IPS-NIHi11 (cell line): ENCODE results near the gene AMH.

Experiments
- DNase-seq: peaks from one replicate; pipeline ENCODE4 v3.0.0; 2012; ENCODE audit warnings: mixed read lengths, low spot score

AMH gene

DNA sequence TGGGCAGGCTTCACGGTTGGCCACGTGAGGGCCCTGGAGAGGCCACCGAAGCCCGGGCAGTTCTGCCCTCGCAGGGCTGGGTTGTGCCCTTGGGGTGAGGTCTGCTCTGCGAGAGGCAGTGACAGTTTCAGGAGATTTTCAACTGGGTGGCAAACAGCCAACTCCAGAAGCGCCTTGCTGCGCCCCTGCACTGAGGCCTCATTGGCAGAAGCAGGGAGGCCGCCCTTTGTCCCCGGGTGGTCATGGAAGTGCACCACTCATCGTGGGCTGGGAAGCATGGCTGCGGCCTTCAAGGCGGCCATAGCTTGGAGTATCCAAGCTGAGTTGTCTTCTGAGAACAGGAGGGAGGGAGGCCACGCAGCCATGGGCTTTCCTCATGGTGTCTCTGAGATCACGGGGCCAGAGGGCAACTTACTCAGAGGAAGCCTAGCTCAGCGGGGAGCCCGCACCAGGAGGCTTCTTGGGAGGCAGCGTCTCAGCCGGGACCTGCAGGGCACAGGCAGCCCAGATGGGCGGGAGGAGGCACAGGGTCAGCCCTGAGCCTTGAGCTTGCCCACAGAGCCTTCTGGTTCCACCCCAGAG, 27.8 kb upstream of the AMH start:
- DNase-seq: no peak

DNA sequence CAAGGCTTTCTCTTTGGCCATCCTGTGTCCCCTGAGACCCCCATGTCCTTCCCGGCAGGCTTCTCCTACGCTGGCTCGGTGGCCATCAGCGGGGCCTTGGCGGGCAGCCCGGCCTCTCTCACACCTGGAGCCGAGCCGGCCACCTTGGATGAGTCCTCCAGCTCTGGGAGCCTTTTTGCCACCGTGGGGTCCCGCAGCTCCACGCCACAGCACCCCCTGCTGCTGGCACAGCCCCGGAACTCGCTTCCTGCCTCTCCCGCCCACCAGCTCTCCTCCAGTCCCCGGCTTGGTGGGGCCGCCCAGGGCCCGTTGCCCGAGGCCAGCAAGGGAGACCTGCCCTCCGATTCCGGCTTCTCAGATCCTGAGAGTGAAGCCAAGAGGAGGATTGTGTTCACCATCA, 27.2 kb upstream of the AMH start:
- DNase-seq: no peak

DNA sequence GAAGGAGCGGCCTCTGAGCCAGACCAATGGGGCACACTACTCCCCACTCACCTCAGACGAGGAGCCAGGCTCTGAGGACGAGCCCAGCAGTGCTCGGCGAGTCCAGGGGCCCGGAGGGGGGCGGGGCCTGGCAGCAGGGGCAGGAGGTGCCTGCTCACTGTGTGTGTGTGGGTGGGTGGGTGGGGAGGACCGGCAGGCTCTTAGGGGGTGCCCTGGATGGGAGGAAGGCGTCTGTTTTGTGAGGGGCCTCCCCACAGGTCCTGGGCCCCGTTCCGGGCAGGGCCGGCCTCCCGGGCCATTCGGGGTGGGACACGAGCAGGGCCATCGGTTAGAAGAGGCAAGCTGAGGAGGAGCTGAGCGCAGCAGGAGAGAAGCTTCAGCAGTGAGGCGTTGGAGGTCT, 25.7 kb upstream of the AMH start:
- no peak for DNase-seq

DNA sequence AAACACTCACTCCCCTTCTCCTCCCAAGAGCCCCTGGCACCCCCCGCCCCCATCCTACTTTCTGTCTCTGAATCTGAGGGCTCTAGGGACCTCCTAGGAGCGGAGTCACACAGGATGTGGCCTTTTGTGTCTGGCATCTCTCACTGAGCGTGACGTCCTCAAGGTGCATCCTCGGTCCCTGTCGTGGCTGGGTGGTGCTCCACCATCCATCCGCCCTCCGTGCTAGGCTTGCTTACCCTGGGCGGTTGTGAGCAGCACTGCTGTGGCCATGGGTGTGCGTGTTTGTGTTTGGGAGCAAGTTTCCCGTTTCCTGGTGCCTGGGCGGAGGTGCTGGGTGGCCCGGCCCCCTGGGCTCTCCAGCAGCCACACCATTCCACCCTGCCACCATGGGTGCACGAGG, 25.2 kb upstream of the AMH start:
- DNase-seq: no peak

DNA sequence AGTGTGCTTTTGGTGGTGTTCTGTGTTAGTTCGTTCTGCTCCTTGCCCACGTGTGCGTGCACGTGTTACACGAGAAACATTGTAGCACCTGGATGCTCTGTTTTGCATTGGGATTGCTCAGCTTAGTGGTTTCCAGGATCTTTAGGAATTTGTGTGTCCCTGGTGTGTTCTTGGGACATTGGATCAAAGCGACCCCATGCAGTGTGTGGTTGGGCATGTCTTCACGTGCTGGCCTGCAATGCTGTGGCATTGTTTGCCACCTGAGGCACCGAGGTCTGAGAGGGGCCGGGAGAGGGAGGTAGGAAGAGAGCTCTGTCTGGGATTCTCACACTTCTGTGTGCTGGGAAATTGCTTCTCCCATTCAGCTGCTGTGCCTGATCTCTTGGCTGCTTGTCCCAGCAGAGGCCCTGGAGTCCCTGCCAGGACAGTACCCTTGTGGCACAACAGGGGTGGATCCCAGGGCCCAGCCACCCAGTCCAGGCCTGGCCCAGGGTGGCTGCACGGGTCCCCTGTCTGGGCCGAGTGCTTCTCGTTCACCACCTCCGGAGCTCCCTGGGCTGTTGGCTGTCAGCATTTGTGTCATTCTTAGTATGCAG, 24.3 kb upstream of the AMH start:
- no peak for DNase-seq

DNA sequence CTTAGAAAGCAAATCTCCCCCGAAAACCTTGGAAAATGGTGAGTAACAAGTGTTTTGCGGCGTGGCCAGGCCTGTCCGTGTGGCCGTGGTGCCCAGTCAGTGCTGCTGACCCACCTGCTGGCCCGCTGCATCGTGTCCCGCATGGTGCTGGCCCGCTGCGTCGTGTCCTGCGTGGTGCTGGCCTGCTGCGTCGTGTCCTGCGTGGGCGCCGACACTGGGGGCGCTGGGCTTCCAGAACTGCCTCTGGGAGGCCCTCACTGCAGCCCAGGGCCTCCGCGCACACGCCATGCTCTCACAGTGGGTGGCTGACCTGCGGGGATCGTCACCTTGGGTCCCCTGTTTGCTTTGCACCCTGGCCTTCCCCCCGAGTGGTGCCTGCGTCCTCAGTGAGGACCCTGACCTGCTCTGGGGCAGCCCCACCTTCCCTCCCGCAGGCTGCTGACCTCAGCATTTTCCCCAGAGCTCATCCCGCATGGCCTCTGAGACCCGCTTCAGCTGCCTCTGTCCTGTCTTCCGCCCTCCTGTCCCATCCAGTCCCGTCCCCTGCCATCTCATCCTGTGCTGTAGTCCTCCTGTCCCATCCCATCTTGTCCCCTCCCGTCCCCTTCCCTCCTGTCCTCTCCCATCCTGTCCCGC, 23.6 kb upstream of the AMH start:
- no peak for DNase-seq

DNA sequence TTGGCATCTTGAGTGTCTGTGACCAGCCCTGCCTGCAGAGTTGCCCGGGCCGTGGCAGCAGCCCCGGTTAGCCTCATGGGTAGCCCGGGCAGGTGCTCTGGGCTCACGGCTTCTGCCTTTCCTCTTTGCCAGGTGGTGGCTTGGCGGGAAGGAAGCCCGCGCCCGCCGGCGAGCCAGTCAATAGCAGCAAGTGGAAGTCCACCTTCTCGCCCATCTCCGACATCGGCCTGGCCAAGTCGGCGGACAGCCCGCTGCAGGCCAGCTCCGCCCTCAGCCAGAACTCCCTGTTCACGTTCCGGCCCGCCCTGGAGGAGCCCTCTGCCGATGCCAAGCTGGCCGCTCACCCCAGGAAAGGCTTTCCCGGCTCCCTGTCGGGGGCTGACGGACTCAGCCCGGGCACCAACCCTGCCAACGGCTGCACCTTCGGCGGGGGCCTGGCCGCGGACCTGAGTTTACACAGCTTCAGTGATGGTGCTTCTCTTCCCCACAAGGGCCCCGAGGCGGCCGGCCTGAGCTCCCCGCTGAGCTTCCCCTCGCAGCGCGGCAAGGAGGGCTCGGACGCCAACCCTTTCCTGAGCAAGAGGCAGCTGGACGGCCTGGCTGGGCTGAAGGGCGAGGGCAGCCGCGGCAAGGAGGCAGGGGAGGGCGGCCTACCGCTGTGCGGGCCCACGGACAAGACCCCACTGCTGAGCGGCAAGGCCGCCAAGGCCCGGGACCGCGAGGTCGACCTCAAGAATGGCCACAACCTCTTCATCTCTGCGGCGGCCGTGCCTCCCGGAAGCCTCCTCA, 22.9 kb upstream of the AMH start:
- DNase-seq: no peak

DNA sequence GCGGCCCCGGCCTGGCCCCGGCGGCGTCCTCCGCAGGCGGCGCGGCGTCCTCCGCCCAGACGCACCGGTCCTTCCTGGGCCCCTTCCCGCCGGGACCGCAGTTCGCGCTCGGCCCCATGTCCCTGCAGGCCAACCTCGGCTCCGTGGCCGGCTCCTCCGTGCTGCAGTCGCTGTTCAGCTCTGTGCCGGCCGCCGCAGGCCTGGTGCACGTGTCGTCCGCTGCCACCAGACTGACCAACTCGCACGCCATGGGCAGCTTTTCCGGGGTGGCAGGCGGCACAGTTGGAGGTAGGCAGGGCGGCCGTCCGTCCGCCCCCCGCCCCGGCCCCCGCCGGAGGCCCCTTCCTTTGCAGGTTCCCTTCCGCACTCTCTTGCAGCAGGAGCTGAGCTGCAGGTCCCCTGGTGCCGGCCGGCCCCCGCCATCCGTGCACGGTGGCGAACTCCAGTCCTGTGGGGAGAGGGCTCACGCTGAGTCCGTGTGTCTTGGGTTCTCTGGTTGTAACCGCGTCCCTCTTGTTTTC, 22.2 kb upstream of the AMH start:
- no peak for DNase-seq

DNA sequence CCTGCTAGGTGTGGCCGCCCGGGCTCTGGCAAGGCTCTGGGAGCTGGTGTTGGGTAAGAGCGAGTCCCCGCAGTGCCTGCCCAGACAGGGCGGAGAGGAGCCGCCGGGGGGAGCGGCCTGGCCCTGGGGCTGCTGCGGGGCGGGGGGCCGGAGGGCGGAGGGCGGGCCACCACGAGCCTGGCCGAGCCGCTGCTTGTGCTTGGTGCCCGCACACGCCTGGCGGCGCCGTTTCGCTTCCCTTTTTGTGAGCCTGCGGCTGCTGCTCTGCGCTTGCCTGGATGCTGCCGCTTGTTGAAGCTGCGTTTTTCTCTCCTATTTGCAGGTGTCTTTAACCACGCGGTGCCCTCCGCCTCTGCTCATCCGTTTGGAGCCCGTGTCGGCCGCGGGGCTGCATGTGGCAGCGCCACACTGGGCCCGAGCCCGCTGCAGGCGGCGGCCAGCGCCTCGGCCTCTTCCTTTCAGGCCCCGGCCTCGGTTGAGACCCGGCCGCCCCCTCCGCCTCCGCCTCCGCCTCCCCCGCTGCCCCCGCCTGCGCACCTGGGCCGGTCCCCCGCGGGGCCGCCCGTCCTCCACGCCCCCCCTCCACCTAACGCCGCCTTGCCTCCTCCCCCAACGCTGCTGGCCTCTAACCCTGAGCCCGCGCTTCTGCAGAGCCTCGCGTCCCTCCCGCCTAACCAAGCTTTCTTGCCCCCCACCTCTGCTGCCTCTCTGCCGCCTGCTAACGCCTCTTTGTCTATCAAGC, 21.5 kb upstream of the AMH start:
- DNase-seq: no peak

DNA sequence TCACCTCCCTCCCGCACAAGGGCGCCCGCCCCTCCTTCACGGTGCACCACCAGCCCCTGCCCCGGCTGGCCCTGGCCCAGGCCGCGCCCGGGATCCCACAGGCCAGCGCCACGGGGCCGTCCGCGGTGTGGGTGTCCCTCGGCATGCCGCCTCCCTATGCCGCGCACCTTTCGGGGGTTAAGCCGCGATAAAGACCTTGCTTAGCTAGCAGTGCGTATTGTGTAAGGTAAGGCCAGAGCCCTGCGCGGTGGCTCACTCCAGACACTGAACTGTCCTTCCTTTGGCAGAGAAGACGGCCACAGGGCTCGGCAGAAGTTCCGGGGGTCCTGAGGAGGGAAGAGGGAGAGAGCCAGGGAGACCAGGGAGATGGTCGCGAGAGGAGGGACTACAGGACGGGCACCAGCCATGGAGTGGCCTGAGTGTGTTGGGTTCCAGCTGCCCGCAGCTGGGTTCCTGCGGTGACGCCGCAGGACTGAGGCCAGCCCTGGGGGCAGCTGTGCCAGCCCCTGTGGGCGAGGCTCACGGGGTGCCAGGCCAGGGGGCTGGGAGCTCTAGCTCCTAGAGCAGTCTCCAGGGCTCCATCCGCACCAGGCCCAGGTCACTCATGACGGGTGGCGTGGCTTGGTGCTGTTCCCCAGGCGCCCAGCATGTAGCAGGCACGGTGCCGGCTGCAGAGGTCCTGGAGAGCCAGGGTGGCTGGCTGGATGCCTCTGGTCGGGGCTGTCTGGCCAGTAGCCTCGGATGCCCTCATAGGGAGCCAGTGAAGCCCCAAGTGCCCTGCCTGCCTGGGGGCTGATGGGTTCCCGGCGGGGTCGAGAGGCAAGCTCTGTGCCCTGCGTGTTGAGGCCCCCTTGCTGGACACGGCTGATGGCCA, 20.7 kb upstream of the AMH start:
- no peak for DNase-seq

DNA sequence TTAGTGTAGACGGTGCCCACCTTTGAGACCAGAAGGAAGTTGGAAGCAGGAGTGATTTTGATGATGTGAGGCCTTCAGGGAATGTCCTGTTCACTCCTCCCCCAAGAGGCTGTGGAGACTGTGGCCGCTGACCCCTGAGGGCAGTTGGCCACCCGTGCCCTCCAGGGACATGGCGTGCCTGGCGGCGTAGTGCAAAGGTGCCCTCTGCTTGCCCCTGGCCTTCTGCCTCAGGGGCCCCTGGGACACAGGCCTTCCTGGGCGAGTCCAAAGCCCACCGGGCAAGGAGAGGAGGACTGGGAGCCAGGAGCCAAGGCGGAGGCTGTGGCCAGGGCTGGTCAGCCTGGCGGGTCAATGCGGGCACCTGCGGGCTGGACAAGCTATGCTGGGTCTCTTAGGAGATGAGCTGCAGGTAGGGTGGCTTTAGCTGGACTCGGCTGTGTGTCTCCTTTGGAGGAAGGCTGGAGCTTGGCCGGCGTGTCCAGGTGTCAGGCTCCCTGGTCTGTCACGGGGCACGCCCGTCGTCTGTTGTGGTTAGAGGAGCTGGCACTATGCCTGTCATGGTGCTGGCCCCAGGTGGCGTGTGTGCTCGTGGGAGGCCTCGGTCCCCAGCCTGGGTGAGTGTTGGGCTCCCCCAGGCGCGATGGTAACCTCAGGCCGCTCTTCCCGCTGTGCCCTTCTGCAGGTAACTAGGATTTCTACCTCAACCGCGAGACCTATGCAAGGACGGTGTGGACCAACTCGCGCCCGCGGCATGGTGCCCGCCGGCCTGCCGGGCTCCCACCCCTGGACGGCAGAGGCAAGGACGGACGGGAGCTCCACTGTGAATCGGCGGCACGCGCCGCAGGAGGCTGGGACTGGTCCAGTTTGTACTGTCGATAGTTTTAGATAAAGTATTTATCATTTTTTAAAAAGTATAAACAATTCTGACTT, 19.8 kb upstream of the AMH start:
- DNase-seq: no peak

DNA sequence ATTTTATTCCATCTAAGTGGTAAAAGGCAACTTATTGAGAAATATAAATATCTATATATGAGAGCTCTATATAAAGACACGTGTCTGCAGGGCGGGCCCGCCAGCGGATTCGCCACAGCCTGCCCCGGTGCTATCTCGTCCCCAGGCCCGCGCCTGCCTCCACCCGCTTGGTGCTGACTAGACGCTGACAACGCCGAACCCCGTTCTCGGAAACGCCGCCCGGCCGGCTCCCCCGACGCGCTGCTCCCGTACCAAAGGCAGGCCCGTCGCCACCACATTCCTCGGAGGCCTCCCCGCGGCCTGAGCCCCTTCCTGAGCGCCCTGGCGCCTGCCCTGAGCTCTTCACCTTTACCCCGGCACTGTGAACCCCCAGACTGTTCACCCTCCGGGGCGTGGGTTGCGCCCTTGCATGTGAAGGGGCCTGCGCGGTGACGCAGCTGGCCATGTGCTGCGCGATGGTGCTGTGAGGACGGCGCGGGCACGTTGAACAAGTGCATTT, 19.0 kb upstream of the AMH start:
- no peak for DNase-seq

DNA sequence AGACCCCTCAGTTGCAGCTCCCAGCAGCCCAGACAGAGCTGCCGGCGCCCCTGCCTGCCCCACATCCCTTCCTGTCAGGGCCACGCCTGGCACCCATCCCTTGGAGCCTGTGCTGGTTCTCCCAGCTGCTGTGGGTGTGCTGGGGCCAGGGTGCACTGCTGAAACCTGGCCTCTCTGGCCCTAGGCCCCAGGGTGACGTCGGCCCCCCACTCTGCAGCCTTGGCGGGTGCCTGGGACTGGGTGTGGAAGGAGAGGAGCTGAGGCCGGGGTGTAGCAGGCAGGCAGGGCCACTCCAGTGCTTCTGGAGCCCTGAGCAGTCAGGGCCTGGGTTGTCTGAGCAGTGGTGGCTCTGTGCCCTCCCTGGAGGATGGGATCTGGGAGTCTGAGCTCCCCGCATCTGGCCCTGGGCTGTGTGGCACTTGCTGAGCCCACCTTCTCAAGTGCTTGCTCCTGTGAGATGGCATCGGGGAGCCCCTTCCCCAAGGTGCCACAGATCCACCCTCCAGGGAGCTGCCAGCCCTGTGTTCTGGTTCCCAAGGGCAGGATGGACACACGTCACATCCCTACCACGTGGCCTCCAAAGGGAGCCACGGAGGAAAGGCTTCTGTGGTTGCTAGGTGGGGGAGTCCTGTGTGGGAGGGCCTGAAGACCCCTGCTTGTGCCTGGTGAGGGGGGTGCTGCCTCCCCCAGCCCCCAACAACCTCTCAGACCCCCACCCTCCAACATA, 18.2 kb upstream of the AMH start:
- DNase-seq: no peak

DNA sequence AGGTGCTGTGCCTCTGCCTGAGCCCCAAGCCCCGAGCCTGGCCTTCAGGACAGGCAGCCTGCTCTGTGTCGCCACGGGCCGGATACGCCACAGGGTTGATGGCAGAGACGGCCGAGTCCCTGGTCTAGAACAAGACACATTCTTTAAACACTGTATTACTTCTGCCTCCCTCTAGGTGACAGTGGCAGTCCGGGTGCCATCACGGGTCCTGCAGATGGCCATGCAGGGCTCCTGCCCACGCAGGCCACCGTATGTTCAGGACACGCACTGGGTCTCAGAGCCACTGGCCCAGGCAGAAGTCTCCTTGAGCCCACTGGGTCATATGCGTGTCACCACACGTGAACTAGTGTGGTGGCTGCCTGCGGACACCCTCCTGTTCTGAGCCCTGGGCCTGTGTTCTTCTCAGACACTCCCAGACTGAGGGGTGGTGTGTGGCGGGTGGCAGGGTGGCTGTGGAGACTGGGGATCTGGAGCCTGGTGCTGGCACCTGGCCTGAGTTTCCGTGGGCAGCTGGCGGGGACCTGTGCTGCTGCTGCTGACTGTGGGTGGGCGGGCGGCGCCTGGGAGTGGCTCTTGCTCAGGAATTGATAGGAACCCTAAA, 17.4 kb upstream of the AMH start:
- no peak for DNase-seq

DNA sequence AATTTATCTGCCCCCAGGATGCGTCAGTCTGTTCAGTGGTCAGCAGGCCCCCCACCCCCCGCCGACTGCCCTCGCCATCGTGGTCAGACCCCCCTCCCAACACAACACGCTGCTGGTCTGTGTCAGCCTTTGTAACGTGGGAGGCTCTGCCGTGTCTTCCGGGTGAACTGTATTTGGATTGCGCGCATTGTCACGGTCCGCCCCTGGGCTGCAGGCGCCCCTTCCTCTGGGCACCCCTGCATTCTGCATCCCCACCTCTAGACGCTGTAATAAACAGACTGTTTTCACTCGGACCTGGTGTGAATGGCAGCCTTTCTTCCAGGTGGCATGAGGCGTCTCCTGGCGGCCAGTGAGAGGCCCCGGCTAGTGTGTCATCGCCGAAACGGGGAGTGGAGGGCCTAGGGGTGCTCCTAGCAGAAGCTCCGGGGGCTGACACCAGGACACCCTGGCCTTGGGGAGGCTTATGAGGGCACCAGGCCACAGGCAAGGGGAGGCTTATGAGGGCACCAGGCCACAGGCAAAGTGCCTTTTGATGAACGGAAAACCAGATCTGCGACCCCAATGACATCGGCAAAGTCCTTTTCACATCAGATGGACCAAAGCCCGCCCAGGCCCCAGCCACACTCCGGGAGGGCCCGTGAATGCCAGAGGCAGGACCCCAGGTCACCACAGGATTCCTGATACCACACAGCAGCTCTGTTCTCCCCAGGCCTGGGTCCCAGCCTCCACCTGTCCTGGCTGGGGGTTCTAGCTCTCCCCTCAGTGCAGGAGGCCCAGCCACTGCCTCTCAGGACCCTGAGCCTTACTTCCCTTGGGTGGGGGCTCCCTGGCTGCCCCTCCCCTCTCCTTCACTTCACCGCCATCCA, 16.6 kb upstream of the AMH start:
- no peak for DNase-seq

DNA sequence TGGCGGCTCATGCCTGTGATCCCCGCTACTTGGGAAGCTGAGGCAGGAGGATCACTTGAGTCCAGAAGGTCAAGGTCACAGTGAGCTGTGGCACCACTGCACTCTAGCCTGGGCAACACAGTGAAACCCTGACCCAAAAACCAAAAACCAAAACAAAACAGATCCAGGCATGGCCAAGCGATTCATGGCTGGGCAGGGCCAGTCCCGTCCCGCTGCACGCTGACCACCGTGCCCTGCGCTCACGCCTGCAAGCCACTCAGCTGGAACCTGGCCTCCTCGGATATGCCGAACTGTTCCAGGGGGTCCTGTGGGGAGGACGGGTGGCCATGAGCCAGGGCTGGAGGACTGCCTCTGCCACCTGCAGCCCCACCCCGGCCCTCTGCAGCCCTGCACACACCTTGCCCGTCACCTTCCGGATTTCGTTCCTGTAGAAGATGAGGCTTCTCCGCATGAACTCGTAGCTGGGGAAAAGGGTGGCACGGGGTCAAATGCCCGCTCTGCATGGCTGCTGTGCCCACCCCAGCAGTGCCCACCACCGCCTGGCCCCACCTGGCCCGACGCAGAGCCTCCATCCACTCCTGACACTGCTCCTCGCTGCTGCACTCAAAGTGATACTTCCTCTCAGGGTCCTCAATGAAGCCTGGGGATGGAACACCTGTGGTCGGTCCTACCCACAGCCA, 15.4 kb upstream of the AMH start:
- DNase-seq: no peak

DNA sequence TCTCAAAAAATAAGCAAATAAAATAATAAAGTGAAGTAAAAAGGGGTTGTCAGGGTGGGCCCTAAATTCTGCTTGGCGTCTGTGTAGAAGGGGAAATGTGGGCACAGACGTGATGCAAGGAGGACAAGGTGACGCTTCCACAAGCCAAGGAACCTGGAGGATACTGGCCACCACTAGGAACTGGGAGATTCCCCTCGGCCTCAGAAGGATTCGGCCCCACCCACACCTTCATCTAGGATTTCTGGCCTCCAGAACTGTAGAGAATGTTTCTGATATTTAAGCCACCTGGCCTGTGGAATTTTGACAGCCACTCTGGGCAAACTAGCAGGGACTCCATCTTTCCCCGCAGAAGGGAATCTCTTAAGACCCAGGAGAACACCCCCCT, 14.1 kb upstream of the AMH start:
- DNase-seq: no peak
